HepG2 (cell line): ENCODE results near the gene ARMH4. TPM values are rescaled to one million over a fixed set of nuclear protein-coding genes. Genes with fewer than 3 reads are reported as not detected.

Experiments used
- AKNA ChIP-seq: sonication (generic); formaldehyde crosslinking; IDR thresholded peaks from 2 replicates; pipeline ENCODE4 v1.4.0; 2020; ENCODE audit warnings: missing genetic modification reagents, borderline replicate concordance
- ATF5 ChIP-seq: sonication (generic); formaldehyde crosslinking; IDR thresholded peaks from 2 replicates; pipeline ENCODE4 v1.4.0; 2020; ENCODE audit warnings: mild to moderate bottlenecking, low read depth, missing genetic modification reagents
- BRCA1 ChIP-seq: sonication (generic); formaldehyde crosslinking; IDR thresholded peaks from 2 replicates; pipeline ENCODE4 v1.4.0; 2020; ENCODE audit warnings: missing genetic modification reagents
- HDAC1 ChIP-seq: sonication (generic); formaldehyde crosslinking; IDR thresholded peaks from 2 replicates; pipeline ENCODE4 v1.5.1; 2020; ENCODE audit warnings: mild to moderate bottlenecking, missing genetic modification reagents
- KAT2B ChIP-seq: fragments of 150-350 bp; IDR thresholded peaks from 2 replicates; pipeline ENCODE4 v1.6.1; 2014; ENCODE audit warnings: low read depth, low read length, borderline replicate concordance
- MLX ChIP-seq: IDR thresholded peaks from 2 replicates; pipeline ENCODE4 v1.6.1; 2016
- MXD3 ChIP-seq: IDR thresholded peaks from 2 replicates; pipeline ENCODE4 v1.6.1; 2016; ENCODE audit warnings: mild to moderate bottlenecking, missing biosample characterization, missing genetic modification reagents
- NBN ChIP-seq: fragments of 450-650 bp; conservative IDR thresholded peaks from 2 replicates; pipeline ENCODE4 v1.6.1; 2017
- NR2F1 ChIP-seq, 2 experiments: fragments of 450-650 bp in 1 of 2; formaldehyde crosslinking in 1 of 2; IDR thresholded peaks; 2 replicates each; pipeline versions ENCODE4 v1.5.0 to v1.6.1; 2016 to 2020; ENCODE audit warnings: mild to moderate bottlenecking in 1 of 2, missing compliant biosample characterization in 1 of 2, missing genetic modification reagents in 1 of 2, moderate library complexity in 1 of 2
- PRDM10 ChIP-seq: sonication (generic); formaldehyde crosslinking; IDR thresholded peaks from 2 replicates; pipeline ENCODE4 v1.4.0; 2020; ENCODE audit warnings: low read depth, missing genetic modification reagents
- SMAD1 ChIP-seq: sonication (generic); formaldehyde crosslinking; IDR thresholded peaks from 2 replicates; pipeline ENCODE4 v1.4.0; 2020; ENCODE audit warnings: missing genetic modification reagents, low read depth, mild to moderate bottlenecking, borderline replicate concordance
- TEAD3 ChIP-seq: optimal IDR thresholded peaks from 2 replicates; pipeline ENCODE3; 2016; ENCODE audit warnings: borderline replicate concordance
- THYN1 ChIP-seq: sonication (generic); formaldehyde crosslinking; IDR thresholded peaks from 2 replicates; pipeline ENCODE4 v1.8.1; 2023; ENCODE audit warnings: low read depth, mild to moderate bottlenecking, moderate library complexity, missing genetic modification reagents, borderline replicate concordance
- ZFP1 ChIP-seq: IDR thresholded peaks from 2 replicates; pipeline ENCODE4 v1.6.1; 2016
- ZNF354B ChIP-seq: sonication (generic); formaldehyde crosslinking; IDR thresholded peaks from 2 replicates; pipeline ENCODE4 v1.8.0; 2022; ENCODE audit warnings: mild to moderate bottlenecking, missing genetic modification reagents
- ZNF484 ChIP-seq: sonication (generic); formaldehyde crosslinking; IDR thresholded peaks from 2 replicates; pipeline ENCODE4 v1.5.1; 2020; ENCODE audit warnings: mild to moderate bottlenecking, low read depth, missing genetic modification reagents, borderline replicate concordance
- ZNF567 ChIP-seq: sonication (generic); formaldehyde crosslinking; IDR thresholded peaks from 2 replicates; pipeline ENCODE4 v1.8.1; 2023; ENCODE audit warnings: mild to moderate bottlenecking, missing genetic modification reagents, borderline replicate concordance
- ZNF569 ChIP-seq: sonication (generic); formaldehyde crosslinking; IDR thresholded peaks from 2 replicates; pipeline ENCODE4 v1.5.0; 2020; ENCODE audit warnings: mild to moderate bottlenecking, missing genetic modification reagents, moderate library complexity, borderline replicate concordance
- ZNF777 ChIP-seq: sonication (generic); formaldehyde crosslinking; IDR thresholded peaks from 2 replicates; pipeline ENCODE4 v1.4.0; 2020; ENCODE audit warnings: missing genetic modification reagents
- polyA plus RNA-seq, 8 experiments: library from polyadenylated mRNA; depleted of rRNA in 3 of 8; stranded (reverse) in 7 of 8; unstranded in 1 of 8; fragments of >200 nt; fragmentation: Illumina TruSeq in 4 of 8; extraction: Trizol in 4 of 8; gene quantifications; 2 replicates each; pipeline versions ENCODE4 v1.2.1 to v1.2.3, GENCODE V29; 2011 to 2016; ENCODE audit warnings: low read depth in 4 of 8, missing spikeins in 1 of 8, mixed read lengths in 1 of 8; ENCODE audit not compliant: insufficient read depth in 1 of 8
- total RNA-seq, 5 experiments: library from RNA; depleted of rRNA; stranded (reverse); fragments of >200 nt; fragmentation: Illumina TruSeq; extraction: Trizol; gene quantifications; 2 replicates each; pipeline ENCODE4 v1.2.3, GENCODE V29; 2016; ENCODE audit warnings: low read depth in 1 of 5

The ARMH4 gene
- total and polyA plus RNA-seq, 2 of the 13 experiments (the other 11 are each of a cell fraction or from before 2014, with no cell fraction given): 0.02 to 0.18 TPM

- no peak for TF ChIP-seq ATF5 (CRISPR knock-in tag)
- TF ChIP-seq BRCA1 (CRISPR knock-in tag): no peak
- TF ChIP-seq NR2F1 (CRISPR knock-in tag; IDR thresholded peaks at IDR 0.05): no peak
- no peak for TF ChIP-seq ZNF484 (CRISPR knock-in tag)
- no peak for TF ChIP-seq MLX (CRISPR knock-in tag)
- no peak for TF ChIP-seq ZNF567 (CRISPR knock-in tag)
- TF ChIP-seq HDAC1 (CRISPR knock-in tag): 0 out of 2 replicates have a peak, but pooled peaks have one; percentile 49
- no peak for TF ChIP-seq KAT2B
- TF ChIP-seq TEAD3 (CRISPR knock-in tag): no peak
- no peak for TF ChIP-seq ZNF354B (CRISPR knock-in tag)
- no peak; the same call in 1 of the 2 replicates for TF ChIP-seq ZNF777
- TF ChIP-seq MXD3: no peak; the same call in 1 of the 2 replicates
- TF ChIP-seq ZNF569 (CRISPR knock-in tag): no peak
- 0 out of 2 replicates have a peak, but pooled peaks have one; percentile 13 for TF ChIP-seq PRDM10 (CRISPR knock-in tag)
- TF ChIP-seq ZFP1 (CRISPR knock-in tag): no peak
- no peak for TF ChIP-seq NBN
- TF ChIP-seq SMAD1: no peak
- no peak for TF ChIP-seq AKNA (CRISPR knock-in tag)
- TF ChIP-seq THYN1: no peak
Measured at GRCh38 chr14:58199726-58200479, 47.9 kb upstream of the ARMH4 start, which contains the start of gene ACTR10 (continued).
